NOMO-1 treated with DMSO at 0.1 percent for 48 hours (cell line): ENCODE data around the gene KCNB1.

ENCODE experiments used
- DNase-seq: peaks from one replicate; lab custom pipeline; 2025; ENCODE audit not compliant: unreplicated experiment; lab: John Stamatoyannopoulos, UW

KCNB1 gene

DNA sequence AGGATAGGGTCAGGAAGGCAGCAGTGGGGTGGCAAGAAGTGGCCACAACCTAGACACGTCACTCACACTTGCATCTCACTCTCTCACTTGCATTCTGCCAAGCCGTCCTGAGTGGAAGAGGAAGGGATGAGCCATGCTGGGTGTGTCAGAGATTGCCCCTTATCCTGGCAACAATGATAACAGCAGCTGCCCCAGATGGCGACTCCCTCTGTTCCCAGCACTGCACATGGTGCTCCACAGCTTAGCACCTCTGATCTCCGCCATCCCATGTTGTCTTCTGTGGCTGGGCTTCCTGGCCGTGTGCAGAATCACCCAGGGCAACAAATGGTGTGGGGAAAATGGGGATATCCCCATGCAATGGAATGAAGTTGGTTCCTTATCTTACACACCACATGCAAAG, 11.1 kb downstream of the KCNB1 start:
- no peak for DNase-seq

DNA sequence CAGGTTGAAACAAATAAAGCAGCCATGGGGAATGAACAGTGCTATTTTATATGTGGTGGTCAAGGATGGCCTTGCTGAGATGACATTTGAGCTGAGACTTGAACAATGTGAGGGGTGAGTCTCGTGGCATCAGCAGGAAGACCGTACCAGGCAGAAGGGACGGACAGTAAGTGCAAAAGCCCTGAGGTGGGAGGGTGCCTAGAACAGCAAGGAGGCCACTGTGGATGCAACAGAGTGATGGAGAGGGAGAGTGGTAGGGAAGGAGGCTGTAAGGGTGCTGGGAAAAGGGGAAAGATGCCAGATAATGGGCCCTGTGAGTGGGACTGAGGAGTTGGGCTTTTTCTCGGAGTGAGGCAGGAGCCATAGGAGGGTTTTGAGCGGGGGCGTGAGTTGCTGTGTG, 11.5 kb downstream of the KCNB1 start:
- no peak for DNase-seq

DNA sequence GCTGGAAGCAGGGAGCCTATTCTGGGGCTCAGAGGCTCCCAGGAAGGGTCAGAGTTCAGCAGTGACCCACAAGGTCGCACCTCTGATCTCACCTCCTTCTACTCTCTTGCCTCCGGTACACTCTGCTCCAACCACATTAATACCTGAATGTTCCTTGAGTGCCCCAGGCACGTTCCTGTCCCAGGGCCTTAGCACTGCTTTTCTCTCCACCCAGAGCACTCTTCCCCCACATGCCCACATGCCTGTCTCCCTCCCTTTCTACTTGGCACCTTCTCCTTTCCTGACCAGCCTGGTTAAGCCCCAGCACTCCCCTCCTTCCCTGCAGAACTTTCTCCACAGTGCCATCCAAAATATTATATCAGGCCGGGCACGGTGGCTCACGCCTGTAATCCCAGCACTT, 13.4 kb downstream of the KCNB1 start:
- DNase-seq, result no peak

DNA sequence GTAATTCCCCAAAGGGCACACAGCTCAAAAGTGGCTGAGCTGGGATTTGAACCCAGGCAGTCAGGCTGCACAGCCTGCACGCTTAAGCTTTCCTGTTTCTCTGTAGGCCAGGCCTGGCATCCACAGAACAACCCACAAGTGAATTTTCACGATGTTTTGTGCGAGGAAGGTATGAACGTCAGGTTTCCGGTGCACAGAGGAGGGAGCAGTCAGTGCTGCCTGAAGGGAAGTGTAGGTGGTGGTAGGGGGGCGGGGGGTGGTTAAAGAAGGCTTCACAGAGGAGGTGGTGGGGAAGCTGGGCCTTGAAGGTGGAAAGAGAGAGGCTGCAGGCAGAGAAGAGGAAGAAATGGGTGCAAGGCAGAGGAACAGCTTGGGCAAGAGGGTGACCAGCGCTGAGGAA, 14.1 kb downstream of the KCNB1 start:
- no peak for DNase-seq

DNA sequence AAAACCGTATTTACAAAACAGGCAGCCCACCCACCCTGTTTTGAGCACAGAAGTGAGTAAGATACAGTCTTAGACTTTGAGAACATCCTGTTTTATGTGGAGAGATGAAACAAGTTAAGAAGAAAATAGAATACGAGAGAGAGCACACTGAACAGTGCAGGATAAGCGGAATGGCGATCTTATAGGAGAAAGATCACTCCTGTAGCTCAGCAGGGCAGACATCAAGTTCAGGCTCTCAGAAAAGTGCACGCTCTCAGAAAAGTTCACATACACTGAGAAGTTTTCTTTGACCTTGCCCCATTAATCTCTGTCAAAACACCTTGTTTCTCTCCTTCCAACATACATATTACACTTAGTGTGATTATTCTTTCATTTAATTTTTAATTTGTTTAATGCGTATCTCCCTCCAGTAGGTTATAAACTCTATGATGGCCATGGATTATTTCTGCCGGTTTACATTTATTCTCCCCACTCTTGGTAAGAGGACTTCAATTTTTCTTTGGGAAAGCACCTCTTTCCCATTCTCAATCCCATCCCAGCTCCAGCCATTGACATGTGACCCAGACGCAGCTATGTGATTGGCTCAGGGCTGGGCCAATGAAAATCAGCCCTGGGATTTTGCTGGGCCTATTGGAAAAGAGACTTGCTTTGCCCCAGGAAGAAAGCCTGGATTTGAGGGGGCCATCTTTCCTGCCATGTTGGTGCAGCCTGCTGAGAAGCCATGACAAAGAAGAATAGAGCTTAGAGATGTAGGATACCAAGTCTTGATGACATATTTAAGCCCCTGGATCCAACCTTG, 16.2 kb downstream of the KCNB1 start:
- DNase-seq, result no peak

DNA sequence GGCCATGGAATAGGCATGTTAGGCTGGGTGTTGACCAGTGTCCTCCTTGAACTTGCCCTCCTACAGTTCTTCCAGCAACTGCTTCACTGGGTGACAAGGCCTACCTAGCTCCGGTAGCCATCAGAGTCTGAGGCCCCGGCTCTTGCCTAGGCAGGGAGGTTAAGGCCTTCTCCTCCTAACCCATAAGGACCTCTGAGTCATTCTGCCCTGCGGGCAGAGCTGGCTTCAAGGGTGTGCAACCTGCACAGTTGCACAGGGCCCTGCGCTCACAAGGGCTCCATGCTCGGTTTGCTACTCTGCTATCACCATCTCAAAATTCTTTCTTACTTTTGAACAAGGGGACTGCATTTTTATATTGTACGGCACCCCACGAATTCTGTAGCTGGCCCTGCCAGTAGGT, 17.9 kb downstream of the KCNB1 start:
- DNase-seq, result no peak

DNA sequence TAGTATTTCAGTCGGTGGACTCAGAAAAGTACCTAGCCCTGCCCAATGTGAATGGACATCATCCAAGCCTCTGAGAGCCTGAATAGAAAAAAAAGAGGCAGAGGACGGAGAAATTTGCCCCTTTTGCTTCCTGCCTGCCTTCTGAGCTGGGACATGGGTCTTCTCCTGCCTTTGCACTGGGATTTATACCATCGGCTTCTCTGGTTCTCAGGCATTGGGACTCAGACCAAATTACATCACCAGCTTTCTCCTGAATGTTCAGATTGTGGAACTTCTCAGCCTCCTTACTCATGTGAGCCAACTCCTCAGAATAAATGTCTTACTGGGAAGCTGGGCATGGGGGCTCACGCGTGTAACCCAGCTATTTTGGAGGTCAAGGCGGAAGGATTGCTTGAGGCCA, 19.8 kb downstream of the KCNB1 start:
- no peak for DNase-seq

DNA sequence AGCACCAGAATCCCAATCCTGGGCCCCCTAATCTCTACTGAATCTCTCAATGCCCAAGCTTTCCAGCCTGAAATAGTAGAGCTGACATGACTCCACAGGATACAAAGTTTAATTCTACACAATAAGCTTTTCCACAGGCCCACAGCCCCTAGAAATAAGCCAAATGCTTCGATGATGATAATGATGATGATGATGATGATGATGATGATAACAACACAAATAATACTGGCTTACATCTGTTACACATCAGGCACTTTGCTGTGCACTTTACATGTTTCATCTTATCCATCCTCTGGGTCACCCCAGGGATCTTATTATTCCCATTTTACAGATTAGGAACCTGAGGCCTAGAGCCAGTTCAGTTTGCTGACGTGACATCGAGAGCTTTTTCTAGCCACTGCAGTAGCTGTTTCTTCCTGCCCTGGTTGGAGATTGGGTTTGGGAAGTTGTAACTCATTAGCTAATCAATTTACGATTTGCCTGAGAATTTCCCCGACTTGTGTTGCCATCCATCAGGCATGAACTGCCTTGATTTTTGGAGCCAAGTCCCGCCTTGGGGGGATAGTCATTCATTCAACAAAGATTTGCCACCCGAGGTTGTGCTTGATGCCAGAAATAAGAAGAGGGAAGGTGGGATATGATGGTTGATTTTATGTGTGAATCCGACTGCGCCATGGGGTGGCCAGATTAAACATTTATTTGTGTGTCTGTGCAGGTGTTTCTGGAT, 20.4 kb downstream of the KCNB1 start:
- no peak for DNase-seq

DNA sequence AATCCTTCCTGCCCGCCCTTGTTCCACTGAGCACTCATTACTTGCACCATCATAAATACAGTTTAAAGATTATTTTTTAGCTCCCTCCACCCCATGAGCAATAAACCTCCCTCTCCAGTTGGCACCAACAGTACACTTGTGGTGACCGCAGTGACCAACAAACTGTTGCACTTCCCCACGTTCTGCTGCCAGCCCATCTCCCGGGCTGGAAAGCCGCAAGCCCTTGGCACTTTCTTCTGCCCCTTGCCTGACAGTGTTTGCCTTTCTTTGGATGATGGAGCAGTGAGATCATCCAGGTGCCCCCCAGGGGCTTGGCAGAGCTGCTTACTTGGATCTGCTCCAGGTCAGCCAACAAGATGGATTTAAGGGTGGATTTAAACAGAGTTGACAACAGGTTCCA, 21.6 kb downstream of the KCNB1 start:
- no peak for DNase-seq

DNA sequence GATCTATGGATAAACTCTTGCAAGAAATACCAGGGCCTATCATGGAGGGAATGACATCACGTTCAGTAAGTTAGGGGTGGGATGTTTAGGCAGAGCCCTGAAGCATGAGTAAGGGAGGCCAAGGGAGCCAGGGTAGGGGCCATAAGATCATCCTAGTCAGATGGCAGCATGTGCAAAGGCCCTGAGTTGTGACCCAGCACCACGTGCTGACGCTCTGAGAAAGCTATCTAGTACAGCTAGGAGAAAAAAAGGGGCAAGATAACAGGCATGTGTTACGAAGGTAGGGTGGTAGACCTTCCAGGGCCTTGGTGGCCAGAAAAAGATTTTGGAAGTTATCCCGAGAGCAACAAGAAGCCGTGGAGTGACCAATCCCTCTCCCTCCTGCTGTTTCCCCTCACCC, 22.3 kb downstream of the KCNB1 start:
- DNase-seq, result no peak

DNA sequence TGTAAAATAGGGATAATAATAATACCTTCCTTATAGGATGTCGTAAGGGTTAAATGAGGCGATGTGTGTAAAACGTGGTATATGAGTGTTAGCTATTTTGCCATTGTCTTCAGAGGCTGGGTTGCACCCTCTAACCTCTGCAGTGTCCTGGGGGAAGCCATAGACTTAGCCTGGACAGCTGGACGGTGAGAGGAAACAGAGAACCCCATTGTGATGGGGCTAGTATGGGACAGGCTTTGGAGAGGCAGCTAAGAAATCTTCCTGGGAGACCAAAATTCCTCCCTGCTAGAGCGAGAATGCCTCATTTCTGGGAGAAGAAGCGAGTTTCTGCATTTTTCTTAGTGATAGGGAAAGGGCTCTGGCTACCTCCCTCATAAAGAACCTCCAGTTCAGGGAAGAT, 22.8 kb downstream of the KCNB1 start:
- no peak for DNase-seq

DNA sequence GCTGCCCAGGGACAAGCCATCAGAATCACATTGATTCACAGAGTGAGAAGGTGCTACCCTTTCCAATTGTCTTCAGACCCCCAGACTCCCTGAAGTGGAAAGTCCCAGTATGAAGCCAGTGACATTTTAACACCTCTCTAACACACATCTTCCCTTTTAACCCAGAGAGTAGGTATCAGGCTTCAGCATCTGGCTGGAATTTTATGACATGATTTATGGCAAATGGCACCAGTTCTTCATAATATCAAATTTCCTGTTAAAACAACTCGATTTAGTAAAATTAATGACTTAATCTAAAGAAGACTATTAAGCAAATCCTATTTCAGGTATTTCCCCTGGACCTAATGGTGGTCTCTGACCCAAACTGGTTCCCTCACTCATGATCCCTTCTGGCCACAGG, 25.0 kb downstream of the KCNB1 start:
- no peak for DNase-seq

DNA sequence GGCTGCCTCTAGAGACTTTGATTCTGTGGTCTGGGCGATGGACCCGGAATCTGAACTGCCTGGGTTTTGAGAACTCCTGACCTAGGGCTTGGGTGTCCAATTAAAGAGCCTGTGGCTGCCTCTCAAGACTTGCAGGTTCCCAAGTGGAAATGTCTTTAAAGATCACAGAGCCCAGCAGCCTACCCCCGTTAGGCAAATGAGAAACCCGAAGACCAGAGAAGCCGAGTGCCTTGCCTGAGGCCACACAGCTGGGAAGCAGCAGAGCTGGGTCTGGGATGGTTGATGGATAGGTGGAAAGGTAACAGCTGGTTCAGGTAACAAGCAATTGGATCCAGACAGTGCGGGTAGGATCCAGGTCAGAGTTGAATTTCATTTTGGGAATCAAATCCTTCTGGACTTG, 25.8 kb downstream of the KCNB1 start:
- DNase-seq, result no peak

DNA sequence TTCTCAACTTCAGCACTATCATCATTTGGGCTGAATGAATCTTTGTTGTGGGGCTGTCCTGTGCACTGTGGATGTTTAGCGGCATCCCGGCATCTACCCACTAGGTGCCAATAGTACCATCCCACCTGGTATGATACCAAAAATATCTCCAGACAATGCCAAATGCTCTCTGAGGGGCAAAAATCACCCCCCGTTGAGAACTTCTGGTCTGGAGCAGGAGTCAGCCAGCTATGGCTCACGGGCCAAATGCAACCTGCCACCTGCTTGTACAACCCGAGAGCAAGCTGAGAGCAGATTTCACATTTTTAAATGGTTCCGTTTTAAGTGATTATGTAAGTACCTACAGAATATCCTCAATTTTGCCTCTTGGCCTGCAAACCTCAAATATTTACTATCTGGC, 26.8 kb downstream of the KCNB1 start:
- DNase-seq, result no peak

DNA sequence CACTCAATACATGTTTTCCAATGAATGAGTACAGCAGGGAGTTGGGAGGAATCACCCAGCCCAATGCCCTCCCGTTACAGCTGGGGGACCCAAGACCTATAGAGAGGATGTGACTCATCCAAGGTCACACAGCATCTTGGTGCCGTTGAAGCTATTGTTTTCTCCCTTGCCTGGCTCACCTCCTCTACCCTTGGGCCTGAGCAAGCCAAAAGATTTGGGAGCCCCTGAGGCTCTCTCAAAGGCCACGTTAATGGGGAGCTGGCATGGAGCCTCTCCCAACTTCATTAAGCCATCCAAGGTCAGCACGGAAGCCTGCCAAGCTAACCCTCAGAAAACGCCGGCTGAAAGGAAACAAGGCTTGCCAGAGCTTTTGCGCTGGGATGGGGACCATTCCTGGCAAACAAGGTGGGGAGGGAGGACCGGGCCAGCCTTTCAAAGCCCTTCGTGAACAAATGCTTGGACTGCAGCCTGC, 30.4 kb downstream of the KCNB1 start:
- DNase-seq, result no peak

DNA sequence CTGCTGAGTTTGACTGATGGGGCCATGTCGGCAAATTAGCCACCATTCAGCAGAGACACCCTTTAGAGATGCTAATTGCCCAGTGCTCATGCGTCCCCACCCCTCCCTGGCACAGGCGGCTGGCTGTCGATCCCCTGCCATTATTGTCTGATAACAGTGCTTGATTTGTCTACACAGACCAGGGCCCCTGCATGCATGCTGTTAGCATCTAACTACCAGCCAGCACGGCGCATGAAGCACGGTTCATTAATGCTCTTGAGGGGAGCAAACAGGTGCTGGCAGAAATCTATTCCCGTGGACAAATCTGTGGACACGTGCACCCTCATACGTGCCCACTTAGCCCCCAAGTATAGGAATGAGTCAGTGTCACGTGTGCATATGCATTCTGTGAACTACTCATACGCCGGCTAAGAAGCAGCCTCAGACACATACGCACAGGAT, 32.2 kb downstream of the KCNB1 start:
- no peak for DNase-seq

DNA sequence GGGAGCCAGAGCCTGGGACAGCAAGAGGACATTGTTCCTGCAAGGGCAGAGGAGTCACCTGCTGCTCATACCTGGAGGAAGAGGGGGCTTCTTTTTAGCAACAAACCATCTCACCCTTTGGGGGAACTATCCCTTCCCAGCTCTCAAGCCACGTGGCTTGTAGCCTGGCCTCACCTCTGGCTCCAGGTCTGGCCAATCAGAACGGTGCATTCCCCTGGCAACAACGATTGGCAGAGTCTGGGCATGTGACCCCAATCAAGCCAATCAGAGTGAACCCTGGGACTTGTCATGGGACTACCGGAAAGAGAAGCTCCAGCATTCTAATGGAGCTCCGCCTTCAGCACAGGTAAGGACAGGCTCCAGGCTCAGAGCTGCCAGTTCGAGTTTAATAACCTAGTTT, 33.6 kb downstream of the KCNB1 start:
- no peak for DNase-seq

DNA sequence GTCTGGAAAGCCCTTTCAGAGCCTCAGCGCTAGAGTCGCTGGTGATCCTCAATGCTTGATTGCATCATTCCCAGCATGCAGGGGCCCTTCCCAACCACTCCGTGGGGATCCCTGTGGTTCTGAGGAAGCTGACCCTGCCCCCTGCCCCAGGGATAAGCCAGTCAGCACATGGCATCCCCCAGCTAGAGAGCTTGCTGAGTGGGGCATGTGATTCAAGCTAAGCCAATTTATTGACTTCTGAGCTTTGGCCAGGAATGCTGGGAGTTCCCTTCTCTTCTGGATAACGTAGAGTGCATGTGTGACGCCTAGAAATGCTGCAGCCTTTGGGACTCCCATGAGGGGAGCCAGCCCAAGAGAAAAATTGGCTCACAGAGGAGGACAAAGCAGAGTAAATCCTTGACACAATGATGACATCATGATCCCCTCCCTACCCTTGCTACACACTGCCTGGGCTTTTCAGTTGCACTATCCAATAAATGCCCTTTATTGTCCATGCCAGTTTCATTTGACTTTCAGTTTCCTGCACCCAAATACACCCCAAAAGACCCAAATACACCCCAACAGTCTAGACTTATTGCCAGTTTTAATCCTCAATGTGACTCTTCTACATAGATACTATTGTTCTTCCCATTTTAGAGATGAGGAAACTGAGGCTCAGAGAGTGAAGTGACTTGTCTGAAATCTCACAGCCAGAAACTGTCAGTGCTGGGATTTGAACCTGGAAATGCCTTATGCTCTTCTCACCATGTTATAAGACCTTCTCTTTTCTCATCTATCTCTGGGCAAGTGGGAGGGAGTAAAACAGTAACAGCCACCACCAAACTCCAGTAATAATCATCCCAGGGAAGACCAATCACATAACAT, 34.3 kb downstream of the KCNB1 start:
- no peak for DNase-seq

DNA sequence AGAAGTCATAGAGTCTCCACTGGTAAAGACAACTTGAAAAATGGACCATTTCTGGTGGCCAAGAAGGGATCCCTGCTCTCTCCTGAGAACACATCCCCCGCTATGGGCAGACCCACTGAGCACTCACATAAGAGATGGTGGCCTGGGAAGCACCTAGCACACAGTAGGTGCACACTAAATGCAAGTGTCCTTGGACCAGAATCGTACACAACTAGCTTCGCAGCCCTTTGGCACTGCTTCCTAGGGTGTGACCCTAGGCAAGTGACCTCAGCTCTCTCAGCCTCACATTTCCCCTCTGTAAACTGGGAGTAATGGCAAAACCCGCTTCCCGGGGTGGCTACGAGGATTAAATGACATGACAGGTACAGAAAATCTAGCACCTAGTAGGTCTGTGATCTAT, 35.1 kb downstream of the KCNB1 start:
- DNase-seq, result no peak

DNA sequence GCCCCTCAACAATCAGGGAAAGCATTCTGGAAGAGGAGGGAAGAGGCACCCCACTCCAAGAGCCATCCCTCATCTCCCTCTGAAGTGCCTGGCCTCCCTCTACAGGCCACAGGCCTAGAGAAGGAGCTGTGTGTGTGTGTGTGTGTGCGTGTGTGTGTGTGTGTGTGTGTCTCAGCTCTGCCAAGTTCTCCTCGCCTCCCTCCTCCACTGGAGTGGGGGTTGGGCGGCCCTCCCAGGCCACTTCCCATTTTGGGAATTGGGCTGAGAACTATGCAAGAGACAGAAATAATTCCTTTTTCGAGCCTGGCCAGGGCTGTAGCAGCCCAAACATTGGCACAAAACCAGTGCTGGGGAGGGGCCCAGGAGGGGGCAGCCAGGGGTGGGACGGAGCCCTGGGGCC, 35.7 kb downstream of the KCNB1 start:
- DNase-seq, result no peak

DNA sequence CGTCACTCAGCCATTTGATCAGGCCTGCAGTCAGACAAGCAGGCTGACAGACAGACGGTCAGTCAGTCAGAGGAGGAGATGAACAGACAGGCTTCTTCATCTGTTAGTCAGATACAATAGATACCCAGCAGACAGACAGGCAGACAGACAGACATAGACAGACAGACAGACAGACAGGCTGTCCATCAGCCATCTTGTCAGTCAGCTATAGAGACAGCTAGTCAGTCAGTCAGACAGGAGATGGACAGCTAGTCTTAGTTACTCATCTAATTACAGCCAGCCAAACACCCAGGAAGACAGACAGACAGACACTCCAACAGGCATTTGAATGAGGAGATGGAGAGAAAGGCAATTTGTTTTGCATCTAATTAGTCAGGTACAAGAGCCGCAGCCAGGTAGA, 36.4 kb downstream of the KCNB1 start:
- DNase-seq, result no peak

DNA sequence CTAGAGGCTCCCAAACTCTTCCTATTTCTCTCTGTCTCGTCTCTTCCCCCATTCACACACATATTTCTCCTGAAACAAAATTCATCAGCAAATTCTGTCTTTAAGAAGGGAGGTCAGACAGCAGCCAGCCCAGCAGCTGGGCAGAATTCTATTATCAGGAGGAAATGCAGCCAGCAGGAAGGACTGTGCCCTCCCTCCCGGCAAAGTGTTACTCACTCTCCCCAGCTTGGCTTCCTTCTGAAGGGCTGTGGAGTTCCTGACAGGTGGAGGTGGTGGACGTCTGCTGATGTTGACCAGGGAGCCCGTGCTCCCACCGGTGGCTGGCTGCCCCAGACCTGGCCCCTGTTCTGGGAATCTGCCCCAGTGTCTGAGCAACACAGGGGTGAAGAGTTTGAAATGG, 37.3 kb downstream of the KCNB1 start:
- no peak for DNase-seq
